Subcutaneous abdominal adipose tissue (tissue), 5 donors: ENCODE data around the gene THOC7.

Experiments used
- H3K27ac ChIP-seq: one replicate; pipeline ENCODE4 v1.7.0; 2013; ENCODE audit warnings: low read depth, mild to moderate bottlenecking, inconsistent platforms, low read length, moderate library complexity
- H3K27me3 ChIP-seq, 5 donors: one replicate each; pipeline ENCODE4 v1.7.0; 2013; ENCODE audit warnings: low read length in 5 of 5, inconsistent platforms in 1 of 5; ENCODE audit not compliant: control insufficient read depth in 5 of 5, insufficient read depth in 4 of 5
- H3K36me3 ChIP-seq, 5 donors: one replicate each; pipeline ENCODE4 v1.7.0; 2013; ENCODE audit warnings: low read length in 5 of 5; ENCODE audit not compliant: control insufficient read depth in 5 of 5, insufficient read depth in 5 of 5
- H3K4me1 ChIP-seq, 5 donors: one replicate each; pipeline ENCODE4 v1.7.0; 2013; ENCODE audit warnings: low read length in 5 of 5, mild to moderate bottlenecking in 3 of 5, moderate library complexity in 1 of 5; ENCODE audit not compliant: control insufficient read depth in 5 of 5, insufficient read depth in 5 of 5
- H3K4me3 ChIP-seq, 5 donors: one replicate each; pipeline ENCODE4 v1.7.0; 2013; ENCODE audit warnings: low read length in 5 of 5, low read depth in 1 of 5
- H3K9ac ChIP-seq, 5 donors: one replicate each; pipeline ENCODE4 v1.7.0; 2013; ENCODE audit warnings: low read length in 5 of 5, mild to moderate bottlenecking in 4 of 5, moderate library complexity in 3 of 5
- H3K9me3 ChIP-seq, 5 donors: one replicate each; pipeline ENCODE4 v1.7.0; 2013; ENCODE audit warnings: low read length in 5 of 5; ENCODE audit not compliant: control insufficient read depth in 5 of 5
- donor health status: healthy.
- donor health status: healthy.
- donor health status: healthy.
- donor health status: healthy.
- donor health status: healthy.

THOC7 gene

GRCh38 chr3:63791974-63792373, 71.6 kb downstream of the THOC7 start:
- Histone ChIP-seq H3K4me1 (peaks cover 0 to 7% (median 0%) of the 10 kb centered on the region in 5 donors), H3K9me3 (no peaks in the 10 kb centered on the region), H3K27me3 (peaks cover 0 to 4% (median 0%) of the 10 kb centered on the region in 5 donors), H3K27ac (no peak overlapping the region), H3K36me3 (no peaks in the 10 kb centered on the region), H3K9ac (no peak overlapping the region), H3K4me3 (no peak overlapping the region)
